GM21360 (cell line): ENCODE measurements around the gene CD8B2.
"Not testable (repeated sequence)": the region's sequence is repeated elsewhere in the genome, so short reads cannot be mapped to it uniquely, and the experiment has no call there.

Experiments
- ATAC-seq: cut with Tn5 transposase; IDR thresholded peaks from one replicate; pipeline ENCODE4 v1.9.1; 2021; ENCODE audit warnings: mild to moderate bottlenecking, moderate library complexity; ENCODE audit not compliant: unreplicated experiment

Gene CD8B2

DNA sequence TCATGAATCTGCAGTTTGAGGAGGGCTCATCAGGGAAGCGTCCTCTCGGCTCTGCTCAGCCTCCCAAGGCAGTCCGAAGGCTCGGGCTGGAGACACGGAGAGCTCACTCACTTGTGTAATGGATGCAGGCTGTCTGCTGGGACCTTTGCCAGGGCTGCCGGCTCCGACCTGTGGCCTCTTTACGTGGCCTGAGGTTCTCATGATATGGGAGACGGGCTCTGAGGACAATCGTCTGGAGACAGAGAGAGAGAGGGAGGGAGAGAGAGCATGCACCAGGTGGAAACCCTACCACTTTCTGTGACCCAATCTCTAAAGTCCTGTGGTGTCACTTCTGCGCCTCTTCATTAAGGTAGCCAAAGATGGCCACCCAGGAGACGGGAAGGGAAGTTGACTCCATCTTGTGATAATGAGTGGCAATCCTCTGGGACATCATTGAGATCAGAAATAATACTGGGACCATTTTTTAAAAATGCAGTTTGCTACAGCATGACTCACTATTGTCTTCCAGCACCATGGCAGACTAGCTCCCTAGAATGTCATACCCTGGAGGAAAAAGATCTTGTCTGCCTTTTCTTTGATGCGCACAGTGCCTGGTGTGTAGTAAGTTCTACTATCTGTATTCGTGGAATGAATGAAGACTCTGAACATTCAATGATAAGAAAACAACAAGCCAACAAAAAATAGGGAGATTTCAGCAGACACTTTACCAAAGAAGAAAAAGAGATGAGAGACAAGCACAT lies 60.2 kb downstream of the CD8B2 start:
- ATAC-seq: no peak

DNA sequence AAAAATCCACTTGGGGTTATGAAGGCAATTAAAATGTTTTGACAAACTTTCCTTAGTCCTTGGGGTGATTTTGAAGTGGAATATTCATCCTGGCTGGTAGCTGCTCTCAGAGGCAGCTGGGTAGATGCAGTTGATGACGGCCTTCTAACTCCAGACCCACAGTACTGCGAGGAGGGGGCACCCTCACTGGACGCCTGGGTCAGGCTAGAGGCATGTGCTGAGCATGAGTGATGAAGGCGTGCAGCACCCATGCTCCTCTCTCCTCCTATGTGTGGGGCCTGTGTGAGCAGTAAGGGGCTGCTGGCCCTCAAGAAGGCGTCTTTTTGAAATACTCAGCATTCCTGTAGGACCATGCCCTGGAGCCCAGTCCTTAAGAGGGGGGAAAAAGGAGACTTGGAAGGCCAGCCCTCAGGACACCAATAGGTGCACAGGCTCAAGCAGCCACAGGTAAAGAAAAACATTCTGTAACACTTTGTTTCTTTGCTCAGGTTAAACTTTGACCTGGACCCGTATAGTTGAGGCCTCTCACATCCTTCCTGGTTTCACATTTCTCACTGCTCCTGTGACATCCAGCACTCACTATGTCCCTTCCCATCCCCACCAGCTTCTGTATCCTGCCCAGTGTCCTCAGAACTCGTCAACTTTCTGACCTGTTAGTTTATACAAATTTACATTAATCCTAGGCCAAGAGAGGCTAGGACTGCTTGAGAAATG lies 64.4 kb downstream of the CD8B2 start:
- ATAC-seq: no peak

DNA sequence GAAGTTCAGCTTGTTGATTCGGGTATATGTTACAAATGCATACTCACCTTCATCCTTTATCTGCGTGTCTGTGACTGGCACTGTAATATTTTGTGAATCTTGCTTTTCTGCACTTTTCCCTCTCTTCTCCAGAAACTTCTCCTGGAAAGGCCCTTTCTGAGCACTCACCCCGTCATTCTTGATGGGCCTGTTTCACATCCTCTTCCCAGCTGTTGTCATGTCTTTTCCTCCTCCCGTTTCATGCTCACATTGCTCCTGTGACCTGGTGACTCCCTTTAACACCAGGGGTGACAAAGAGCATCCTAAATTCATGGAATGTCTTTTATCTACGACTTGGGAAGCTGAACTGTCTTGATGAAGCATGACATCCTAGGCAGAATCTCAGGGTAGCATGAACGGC lies 65.8 kb downstream of the CD8B2 start:
- no peak for ATAC-seq

DNA sequence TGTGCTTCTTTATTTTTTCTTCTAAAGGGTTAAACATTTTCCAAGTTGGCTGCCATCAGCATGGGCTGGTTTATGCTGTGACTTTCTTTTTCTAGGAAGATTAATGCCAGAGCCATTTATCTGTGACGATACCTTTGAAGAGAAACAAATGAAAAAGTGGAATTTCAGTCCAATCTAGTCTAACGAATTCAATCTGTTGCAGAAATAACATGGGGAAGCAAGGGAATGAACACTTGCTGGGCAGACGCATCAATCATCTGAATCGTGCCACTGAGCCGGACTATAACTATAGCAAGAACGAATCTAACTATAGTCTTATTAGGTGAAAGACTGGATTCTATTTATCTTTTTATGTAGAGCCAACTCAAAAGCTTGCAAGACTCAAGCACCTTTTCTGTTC lies 66.2 kb downstream of the CD8B2 start:
- ATAC-seq: no peak

DNA sequence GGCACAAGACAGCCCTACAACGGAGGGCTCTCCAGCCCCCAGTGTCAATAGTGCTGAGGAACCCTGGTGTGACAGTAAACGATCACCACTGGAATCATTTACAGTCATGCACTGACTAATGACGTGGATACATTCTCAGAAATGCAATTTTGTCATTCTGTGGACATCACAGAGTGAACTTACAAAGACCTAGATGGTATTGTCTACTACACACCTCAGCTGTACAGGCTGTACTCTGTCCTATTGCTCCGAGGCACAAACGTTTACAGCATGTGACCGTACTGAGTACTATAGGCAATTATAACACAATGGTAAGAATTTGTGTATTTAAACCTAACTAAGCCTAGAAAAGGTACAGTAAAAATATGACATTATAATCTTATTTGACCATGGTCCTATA lies 67.2 kb downstream of the CD8B2 start:
- ATAC-seq: no peak

DNA sequence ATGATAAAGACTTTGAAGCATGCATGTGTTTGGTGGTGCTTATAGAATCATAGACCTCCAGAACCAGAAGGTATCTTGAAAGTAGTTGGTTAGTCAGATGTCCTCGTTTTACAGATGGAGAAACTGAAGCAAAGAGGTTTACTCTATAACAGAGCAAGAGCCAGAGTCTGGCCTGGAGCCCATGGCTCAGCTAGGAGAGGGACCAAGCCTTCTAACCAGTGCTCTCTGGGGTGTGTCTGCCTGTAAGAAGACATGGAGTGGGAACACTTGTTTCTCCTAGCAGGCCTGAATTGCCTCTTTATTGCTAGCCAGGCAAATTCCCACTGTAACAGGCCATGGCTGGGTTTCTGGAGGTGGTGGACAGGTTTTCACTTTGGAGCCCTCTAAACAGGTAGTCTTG lies 67.9 kb downstream of the CD8B2 start:
- no peak for ATAC-seq

DNA sequence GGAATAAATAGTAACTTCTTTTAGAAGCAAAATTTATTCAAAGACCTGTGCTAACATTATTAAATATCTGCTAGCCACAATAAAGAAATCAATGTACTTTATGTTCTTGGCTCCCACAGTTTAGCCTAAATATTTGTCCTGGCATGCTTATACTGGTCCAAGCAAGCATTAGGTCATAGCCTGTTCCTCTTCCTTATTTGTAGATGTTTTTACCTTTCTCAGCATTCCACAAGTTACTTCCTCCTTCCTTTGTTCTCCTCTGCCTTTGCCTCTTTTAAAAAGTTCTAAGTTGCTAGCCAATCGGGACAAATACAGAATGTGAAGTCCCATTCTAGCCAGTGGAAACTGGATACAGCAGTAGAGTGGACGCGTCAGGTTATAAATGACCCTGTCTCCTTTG lies 72.6 kb downstream of the CD8B2 start:
- ATAC-seq: not testable (repeated sequence)

DNA sequence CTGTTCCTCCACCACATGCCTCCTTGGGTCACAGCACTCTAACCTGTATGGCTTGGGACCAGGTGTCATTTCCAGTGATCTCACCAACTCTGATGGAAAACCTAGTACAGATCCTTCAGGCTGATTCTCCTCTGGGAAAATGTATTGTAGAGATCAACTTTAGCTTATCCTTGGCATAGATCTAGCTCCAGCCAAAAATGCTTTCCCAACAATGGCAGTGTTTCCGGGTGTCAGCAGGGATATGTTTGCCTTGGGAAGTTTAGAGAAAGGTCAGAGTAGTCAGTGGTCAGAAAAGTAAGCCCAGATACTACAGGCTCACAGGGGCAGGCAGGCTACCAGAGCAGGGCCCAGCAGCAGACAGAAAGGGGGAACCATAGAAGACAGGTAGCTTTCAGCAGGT lies 73.6 kb downstream of the CD8B2 start:
- no peak for ATAC-seq

DNA sequence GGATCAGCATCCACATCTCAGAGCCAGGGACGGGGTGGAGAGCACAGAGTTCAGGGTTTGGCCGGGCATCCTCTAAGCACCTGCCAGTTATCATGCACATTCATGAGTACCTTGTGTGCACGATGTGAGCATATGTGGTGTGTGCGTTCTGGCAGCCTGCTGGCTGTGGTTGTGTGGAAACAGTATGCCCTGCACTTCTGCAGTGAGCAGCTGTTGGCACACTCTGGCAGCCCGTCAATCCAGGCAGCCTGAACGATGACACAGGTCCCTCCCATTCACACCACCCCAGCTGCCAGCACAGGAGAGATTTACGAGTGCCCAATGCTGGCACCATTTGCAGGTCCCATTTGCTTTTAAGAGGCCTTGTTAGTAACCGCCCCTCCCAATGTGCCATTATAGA lies 74.2 kb downstream of the CD8B2 start:
- no peak for ATAC-seq

DNA sequence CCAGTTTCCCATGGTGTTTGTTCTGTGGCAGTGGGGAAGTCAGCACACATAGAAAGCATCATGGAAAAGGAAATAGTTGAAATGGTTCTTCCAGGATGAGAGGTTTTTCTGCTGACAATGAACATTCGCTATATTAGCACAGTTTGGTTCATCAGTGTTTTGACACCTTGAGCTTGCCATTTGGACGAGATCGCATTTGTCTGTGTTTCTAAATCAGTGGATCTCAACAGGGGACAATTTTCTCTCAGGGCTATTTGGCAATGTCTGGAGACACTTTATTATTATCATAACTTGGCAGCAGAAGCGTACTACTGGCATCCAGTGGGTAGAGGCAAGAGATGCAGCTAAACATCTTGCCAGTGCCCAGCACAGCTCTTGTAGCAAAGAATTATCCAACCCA lies 74.6 kb downstream of the CD8B2 start:
- no peak for ATAC-seq

DNA sequence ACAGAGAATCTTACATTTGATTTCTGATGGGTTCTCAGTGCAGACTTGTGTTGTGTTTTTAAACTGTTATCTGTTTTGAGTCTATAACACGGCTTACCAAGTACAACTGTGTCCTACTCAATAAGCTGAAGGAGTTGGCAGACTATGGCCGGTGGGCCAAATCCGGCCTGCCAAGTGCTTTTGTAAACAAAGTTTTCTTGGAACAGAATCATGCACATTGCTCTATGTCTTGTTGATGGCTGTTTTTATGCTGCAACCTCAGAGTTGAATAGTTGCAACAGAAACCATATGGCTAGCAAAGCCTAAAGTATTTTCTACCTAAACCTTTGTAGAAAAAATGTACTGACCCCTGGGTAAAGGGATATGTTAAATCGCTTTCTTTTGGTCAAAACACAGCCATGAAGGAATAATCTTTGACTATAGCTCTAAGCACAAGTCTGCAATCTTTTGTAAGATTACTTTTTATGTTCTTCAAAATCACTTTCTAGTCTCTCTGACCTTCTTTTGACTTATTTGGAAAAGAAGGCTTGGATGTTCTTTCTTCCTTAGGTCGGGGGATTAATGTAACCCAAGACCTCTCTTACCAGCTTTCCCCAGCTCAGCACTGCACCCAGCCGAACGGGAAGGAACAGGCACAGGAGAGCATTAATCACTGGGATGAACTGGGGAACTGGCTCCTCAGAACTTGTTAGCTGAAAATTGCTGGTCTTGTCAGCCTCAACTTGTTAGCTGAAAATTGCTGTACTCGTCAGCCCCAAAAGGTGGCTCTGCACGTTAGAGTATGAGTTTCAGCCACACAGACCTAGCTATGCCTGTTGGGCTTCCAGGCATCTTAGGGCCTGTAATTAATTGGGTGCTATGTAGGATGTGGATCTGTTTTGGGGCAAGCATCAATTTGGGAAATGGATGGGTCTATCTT lies 75.4 kb downstream of the CD8B2 start:
- no peak for ATAC-seq

DNA sequence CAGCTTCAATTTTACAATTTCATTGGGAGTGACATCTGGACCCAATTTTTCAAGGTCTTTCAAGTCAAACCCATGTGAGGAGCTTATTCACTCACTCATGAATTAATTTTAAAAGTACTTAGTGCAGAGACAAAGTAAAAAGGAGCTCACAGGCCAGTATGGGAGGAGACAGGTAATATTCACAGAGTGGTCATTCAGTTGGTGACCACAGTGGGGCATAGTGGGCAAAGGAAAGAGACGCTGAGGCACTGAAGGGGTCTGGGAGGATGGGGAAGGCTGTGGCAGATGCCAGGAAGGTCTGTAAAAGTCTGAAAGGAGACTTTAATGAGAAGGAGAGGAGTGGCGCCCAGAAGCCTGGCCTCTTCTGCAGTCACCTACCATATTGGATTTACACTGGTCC lies 76.0 kb downstream of the CD8B2 start:
- no peak for ATAC-seq

DNA sequence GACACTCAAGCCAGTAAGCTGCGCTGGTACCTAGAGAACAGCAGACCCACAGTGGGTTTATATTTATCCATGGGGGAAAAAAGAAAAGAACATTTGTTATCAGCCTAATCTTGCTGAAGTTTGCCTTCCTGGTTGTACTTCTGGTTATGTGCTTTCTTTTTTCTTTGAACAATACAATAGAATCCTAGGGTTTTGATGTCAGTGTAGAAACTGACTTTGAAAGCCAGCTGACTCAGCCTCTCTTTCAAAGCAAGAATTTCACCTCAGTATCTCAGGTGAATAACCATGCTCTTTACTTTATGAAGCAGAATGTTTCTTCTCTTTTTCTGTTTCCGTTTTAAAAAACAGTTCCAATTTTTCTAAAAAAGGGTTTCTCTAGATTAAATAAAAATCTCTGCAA lies 78.4 kb downstream of the CD8B2 start:
- ATAC-seq: no peak

DNA sequence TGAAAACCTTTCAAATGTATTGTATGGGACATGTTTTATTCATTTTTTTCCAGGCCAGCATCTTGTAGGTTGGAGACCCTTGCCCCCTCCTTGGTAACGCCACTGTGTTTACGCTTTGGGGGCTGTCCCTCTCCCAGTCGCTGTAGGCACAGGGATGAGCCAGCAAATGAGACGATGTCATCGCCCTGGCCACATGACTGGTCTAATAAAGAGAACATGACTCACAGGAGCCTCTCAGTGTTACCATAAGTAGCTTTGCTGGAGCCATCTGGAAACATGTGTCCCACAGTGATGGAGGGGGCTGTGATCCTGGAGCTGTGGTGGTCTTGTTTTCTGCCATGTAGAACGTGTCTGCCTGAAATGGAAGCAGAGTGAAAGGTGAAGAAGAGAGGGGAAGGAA lies 78.9 kb downstream of the CD8B2 start:
- ATAC-seq: no peak

DNA sequence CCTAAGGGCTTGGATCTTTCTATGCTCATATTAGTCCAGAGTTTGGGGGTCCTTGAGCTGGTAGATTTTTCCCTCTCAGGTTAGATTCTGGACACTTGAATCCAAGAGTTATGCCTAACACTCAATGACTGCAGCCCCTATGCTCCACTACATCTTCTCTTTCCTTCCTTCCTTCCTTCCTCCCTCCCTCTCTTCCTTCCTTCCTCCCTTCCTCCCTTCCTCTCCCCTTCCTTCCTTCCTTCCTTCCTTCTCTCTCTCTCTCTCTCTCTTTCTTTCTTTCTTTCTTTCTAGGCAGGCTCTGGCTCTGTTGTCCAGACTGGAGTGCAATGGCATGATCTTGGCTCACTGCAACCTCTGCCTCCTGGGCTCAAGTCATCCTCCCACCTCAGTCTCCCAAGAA lies 79.3 kb downstream of the CD8B2 start:
- not testable (repeated sequence) for ATAC-seq

DNA sequence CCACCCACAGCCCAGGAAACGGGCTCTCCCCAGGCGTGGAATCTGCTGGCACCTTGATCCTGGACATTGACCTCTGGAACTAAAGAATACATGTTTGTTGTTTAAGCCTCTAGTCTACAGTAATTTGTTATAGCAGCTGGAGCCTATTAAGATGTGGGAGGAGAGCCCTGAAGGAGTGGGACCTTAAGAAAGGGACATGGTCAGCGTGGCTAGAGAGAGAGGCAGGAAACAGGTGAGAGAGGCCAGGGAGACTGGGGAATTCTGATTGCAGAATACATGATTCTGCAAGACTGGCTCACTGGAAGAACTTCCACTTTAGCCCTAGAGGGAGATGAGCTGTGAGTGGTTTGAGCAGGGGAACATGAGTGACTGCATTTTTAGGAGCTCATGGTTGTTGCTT lies 83.2 kb downstream of the CD8B2 start:
- ATAC-seq: no peak
